ENCODE results near the gene TAF11L8.
"Not testable (repeated sequence)": the region's sequence is repeated elsewhere in the genome, so short reads cannot be mapped to it uniquely, and the experiment has no call there.

TAF11L8 gene

DNA sequence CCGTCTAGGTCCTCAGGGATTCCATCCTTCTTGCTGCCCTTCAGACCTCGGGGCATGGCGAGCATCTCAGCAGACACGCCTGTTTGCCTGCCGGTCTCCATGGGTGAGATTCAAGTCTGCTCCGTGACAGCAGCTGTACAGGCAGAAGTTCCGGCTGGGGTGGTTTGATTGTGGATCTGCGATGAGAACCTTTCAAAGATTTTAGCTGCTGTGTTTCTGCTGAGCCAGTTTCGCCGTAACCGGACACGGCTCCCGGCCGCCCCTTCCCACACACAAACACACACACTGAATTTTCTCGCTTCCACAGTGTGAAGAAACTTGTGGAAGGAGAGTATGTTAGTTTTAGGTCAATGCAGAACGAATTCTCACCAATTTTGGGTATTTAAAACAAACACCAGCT is at the start of gene TAF11L8:
TAF11L8 (minus strand) TSS at position 101 of the 400 bp plus-strand sequence.
- DNase-seq (ENCODE audit: low spot score), result not testable (repeated sequence)

DNA sequence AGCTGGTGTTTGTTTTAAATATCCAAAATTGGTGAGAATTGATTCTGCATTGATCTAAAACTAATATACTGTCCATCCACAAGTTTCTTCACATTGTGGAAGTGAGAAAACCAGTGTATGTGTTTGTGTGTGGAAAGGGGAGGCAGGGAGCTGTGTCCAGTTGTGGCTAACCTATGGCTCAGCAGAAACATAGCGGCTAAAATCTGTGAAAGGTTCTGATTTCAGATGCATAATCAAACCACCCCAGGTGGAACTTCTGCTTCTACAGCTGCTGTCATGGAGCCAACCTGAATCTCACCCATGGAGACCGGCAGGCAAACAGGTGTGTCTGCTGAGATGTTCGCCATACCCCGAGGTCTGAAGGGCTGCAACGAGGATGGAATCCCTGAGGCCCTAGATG is 43.4 kb upstream of the TAF11L8 start, which contains the start of gene TAF11L14:
TAF11L14 (plus strand) TSS at position 301 of the 400 bp plus-strand sequence.
- DNase-seq (ENCODE audit: low spot score), result no peak

- not testable (repeated sequence) for DNase-seq (ENCODE audit: low spot score)
These were observed 41.0 kb upstream of the TAF11L8 start, which contains the start of gene TAF11L13 for GRCh38 chr5:17631788-17632187. TAF11L13 (plus strand) TSS chr5:17632088.

DNA sequence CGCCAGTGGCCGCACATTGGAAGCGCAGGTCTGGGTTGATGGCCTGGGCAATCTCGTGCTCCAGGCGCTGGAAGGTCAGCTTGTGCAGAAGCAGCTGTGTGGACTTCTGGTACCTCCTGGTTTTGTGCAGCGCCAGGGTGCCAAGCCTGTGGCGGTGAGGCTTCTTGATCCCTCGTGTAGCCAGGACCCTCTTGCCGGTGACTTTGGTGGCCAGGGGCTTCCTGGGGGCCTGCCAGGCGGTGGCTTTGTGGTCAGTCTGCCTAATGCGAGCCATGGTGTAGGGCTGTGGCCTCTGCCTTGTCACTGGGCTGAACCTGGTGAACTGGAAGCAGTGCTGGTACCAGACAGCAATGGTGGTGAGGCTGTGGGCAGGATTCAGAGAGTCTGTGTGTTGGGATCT is 34.9 kb upstream of the TAF11L8 start:
- DNase-seq (ENCODE audit: low spot score), result no peak

- no peak for DNase-seq (ENCODE audit: low spot score)
These were observed 29.9 kb upstream of the TAF11L8 start for GRCh38 chr5:17620627-17621026.

GRCh38 chr5:17619354-17619753 is 28.6 kb upstream of the TAF11L8 start:
- DNase-seq (ENCODE audit: low spot score), result no peak

- no peak for DNase-seq (ENCODE audit: low spot score)
These were observed 24.3 kb upstream of the TAF11L8 start for GRCh38 chr5:17614872-17615605.

DNA sequence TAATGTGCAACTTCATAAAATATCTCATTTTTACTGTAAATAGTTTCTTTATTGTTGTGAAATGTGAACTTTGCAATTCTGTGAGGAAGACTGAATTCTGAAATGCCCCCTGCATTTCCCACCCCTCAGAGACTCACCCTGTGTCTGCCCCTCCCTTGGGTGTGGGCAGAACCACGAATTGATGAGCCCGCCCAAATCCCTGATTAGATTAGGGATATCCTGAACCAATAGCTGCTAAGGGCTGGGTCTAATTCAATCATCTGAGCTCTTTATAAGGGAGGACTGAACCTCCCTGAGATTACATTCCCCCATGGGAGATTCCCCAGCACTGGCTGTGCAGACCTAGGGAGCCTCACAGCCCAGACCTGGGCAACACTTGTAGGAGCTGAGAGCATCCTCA is 19.3 kb upstream of the TAF11L8 start, which contains the start of gene TAF11L12:
TAF11L12 (plus strand) TSS at position 301 of the 400 bp plus-strand sequence.
- DNase-seq (ENCODE audit: low spot score), result not testable (repeated sequence)

DNA sequence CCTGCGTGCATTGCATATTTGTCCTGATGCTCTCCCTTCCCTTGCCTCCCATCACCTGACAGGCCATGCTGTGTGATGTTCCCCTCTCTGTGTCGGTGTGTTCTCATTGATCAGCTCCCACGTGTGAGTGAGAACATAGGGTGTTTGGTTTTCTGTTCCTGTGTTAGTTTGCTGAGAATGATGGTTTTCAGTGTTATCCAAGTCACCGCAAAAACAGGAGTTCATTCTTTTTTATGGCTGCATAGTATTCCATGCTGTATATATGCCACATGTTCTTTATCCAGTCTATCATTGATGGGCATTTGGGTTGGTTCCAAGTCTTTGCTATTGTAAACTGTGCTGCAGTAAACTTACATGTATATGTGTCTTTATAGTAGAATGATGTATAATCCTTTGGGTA is 16.7 kb upstream of the TAF11L8 start:
- not testable (repeated sequence) for DNase-seq (ENCODE audit: low spot score)

DNA sequence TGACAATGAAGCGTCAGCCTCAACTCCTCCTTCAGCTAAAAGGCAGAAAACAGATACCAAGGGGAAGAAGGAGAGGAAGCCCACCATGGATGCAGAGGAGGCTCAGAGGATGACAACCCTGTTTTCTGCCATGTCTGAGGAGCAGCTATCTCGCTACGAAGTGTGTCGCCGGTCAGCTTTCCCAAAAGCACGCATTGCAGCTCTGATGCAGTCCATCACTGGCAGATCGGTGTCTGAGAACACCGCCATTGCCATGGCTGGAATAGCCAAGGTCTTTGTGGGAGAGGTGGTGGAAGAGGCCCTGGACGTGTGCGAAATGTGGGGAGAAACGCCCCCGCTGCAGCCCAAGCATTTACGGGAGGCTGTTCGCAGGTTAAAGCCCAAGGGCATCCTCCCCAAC is 14.2 kb upstream of the TAF11L8 start:
- no peak for DNase-seq (ENCODE audit: low spot score)

DNA sequence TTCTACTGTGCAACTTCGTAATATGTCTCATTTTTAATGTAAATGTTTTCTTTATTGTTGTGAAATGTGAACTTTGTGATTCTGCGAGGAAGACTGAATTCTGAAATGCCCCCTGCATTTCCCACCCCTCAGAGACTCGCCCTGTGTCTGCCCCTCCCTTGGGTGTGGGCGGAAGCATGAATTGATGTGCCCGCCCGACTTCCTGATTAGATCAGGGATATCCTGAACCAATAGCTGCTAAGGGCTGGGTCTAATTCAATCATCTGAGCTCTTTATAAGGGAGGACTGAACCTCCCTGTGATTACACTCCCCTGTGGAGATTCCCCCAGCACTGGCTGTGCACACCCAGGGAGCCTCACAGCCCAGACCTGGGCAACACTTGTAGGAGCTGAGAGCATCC is 13.1 kb upstream of the TAF11L8 start, which contains the start of gene TAF11L11:
TAF11L11 (plus strand) TSS at position 304 of the 400 bp plus-strand sequence.
- not testable (repeated sequence) for DNase-seq (ENCODE audit: low spot score)

GRCh38 chr5:17597728-17598127 is 7.0 kb upstream of the TAF11L8 start, which contains the start of gene TAF11L10:
TAF11L10 (minus strand) TSS chr5:17597828.
- DNase-seq (ENCODE audit: low spot score), result not testable (repeated sequence)

GRCh38 chr5:17594255-17594654 is 3.5 kb upstream of the TAF11L8 start, which contains the start of gene TAF11L9:
TAF11L9 (minus strand) TSS chr5:17594394.
- DNase-seq (ENCODE audit: low spot score), result not testable (repeated sequence)

GRCh38 chr5:17585658-17586057 is 5.1 kb downstream of the TAF11L8 start, which contains the start of gene TAF11L7:
TAF11L7 (minus strand) TSS chr5:17585758.
- DNase-seq (ENCODE audit: low spot score), result not testable (repeated sequence)
